SK-N-MC (cell line): ENCODE results near the gene PTPRN2.
"Not testable (repeated sequence)": the region's sequence is repeated elsewhere in the genome, so short reads cannot be mapped to it uniquely, and the experiment has no call there.

Experiments used
- DNase-seq: peaks from one replicate; pipeline ENCODE4 v3.0.0-alpha.2; 2011; ENCODE audit warnings: low read depth, low spot score
- H3K27ac ChIP-seq: fragments of 200-600 bp; sonication (generic); 2 replicates; pipeline ENCODE4 v1.5.1; 2016; ENCODE audit warnings: mixed run types
- H3K36me3 ChIP-seq: fragments of 200-600 bp; sonication (generic); 2 replicates; pipeline ENCODE4 v1.6.1; 2017; ENCODE audit warnings: antibody characterized with exemption, low read length, mixed read lengths; ENCODE audit not compliant: insufficient read depth
- H3K4me3 ChIP-seq: fragments of 200-600 bp; sonication (generic); 2 replicates; pipeline ENCODE4 v1.5.1; 2016
- H3K9ac ChIP-seq: fragments of 200-600 bp; sonication (generic); 2 replicates; pipeline ENCODE4 v1.8.0; 2017; ENCODE audit warnings: mixed run types, mixed read lengths; ENCODE audit not compliant: insufficient read length
- H3K9me3 ChIP-seq: fragments of 200-600 bp; sonication (generic); 2 replicates; pipeline ENCODE4 v1.6.1; 2017; ENCODE audit warnings: low read depth, mild to moderate bottlenecking, antibody characterized with exemption, low read length, moderate library complexity, mixed read lengths
- EZH2 ChIP-seq: fragments of 200-600 bp; sonication (generic); IDR thresholded peaks from one replicate; pipeline ENCODE4 v1.6.1; 2017; ENCODE audit warnings: antibody characterized with exemption
- FOXP2 ChIP-seq: optimal IDR thresholded peaks from 2 replicates; pipeline ENCODE3; 2011; ENCODE audit warnings: mild to moderate bottlenecking, moderate library complexity; ENCODE audit not compliant: insufficient read depth; ENCODE audit errors: extremely low read length, control extremely low read depth
- POLR2AphosphoS5 ChIP-seq: IDR thresholded peaks from 2 replicates; pipeline ENCODE4 v1.6.1; 2012; ENCODE audit warnings: mild to moderate bottlenecking, low read depth, low read length, borderline replicate concordance

Gene PTPRN2

DNA sequence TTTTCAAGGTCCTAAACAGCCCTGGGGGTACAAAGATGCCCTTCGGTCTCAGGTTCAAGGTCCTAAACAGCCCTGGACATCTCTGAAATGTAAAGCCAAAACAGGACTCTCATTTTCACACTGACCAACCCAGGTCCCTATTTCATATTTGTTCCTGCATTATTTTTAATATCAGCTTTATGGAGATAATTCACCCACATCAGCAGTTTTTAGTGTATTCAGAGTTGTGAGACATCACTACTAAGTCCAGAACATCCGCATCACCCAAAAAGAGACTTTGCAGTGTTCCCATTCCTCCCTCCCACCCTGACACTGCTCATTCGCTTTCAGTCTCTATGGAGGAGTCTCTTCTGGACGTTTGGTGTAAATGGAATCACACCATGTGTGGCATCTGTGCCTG, 420.2 kb downstream of the PTPRN2 start:
- Histone ChIP-seq H3K36me3 (no peaks in the 10 kb centered on the region), H3K4me3 (no peak overlapping the region), H3K9me3 (no peaks in the 10 kb centered on the region), H3K9ac (no peak overlapping the region), H3K27ac (no peak overlapping the region)
- no peak for TF ChIP-seq POLR2AphosphoS5
- no peak for DNase-seq

DNA sequence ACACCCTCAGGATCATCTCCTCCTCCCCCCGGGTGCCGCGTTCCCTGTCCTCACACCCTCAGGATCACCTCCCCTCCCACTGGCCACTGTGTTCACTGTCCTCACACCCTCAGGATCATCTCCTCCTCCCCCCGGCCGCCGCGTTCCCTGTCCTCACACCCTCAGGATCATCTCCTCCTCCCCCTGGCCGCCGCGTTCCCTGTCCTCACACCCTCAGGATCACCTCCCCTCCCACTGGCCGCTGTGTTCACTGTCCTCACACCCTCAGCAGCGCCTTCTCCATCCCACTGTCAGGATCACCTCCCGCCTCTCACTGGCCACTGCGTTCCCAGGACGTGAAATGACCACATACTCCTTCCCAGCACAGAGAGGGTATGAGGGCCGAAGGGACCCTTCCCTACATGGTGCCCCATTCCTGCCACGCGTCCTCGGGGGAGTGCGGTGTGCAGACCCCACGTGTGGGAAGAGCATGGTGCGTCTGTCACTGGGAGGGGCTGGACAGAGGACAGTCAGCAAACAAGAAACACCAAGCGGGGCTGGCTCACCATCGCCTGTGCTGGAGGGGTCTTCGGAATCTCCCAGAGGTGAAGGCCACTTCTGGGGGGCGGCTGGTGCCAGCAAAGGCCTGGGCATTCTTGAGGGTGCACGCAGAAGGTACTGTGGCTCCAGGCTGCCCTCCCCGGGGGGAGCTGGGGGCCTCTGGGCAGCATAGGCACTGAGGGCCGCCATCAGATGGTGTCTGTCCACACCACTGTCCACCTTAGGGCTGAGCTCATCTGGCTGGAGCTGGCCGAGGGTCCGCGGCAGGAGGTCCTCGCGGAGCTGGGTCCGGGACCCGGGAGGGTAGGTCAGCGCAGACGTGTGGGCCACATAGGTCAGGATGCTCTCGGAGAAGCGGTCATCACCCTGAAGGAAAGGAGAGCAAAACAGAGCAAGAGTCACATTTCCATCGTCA, 421.0 kb downstream of the PTPRN2 start:
- H3K4me3 ChIP-seq: no peak overlapping the region
- H3K9me3 ChIP-seq: no peaks in the 10 kb centered on the region

GRCh38 chr7:158165711-158166110, 421.9 kb downstream of the PTPRN2 start:
- DNase-seq: no peak
- no peak for TF ChIP-seq FOXP2
- no peak for TF ChIP-seq EZH2
- TF ChIP-seq POLR2AphosphoS5: no peak
- no peaks in the 10 kb centered on the region for H3K9me3 ChIP-seq

More for the DNA sequence above, 421.0 kb downstream of the PTPRN2 start:
- DNase-seq: no peak
- H3K27ac ChIP-seq: no peak overlapping the region
- H3K9ac ChIP-seq: no peak overlapping the region
- H3K36me3 ChIP-seq: no peaks in the 10 kb centered on the region
- no peak for TF ChIP-seq EZH2
- no peak for TF ChIP-seq POLR2AphosphoS5
- TF ChIP-seq FOXP2: no peak

DNA sequence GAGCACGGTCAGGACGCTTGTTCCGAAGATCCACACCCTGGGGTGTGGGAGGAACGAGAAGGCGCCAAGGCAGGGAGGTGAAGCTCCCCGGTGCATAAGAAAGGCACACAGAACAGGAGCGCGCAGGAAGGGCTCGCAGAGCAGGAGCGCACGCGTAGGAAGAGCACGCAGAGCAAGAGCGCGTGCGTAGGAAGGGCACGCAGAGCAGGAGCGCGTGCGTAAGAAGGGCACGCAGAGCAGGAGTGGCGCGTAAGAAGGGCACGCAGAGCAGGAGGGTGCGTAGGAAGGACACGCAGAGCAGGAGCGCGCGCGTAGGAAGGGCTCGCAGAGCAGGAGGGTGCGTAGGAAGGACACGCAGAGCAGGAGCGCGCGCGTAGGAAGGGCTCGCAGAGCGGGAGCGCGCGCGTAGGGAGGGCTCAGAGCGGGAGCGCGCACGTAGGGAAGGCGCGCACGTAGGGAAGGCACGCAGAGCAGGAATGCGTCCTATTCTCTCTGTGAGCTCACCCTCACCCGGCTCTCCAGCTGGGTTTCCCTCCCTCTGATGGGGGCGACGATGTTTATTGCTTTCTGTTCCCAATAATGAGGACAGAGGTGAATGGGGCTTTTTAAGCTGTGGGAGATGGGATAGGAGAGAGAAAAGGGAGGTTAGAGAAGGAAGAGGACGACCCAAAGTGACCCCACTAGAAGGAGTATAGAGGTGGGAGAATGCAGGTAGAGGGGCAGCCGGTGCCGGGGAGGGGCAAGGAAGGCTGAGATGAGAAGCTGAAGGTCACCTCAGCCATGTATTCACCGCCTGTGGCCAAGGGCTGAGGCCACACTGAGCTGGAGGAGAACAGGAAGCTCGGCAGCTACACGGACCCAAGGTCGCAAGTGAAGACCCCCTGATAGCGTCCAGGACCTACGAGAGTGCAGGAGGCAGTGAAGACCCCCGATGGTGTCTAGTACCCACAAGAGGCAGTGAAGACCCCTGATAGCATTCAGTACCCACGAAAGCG, 423.2 kb downstream of the PTPRN2 start:
- Histone ChIP-seq H3K36me3 (no peaks in the 10 kb centered on the region), H3K9me3 (no peaks in the 10 kb centered on the region), H3K4me3 (no peak overlapping the region), H3K9ac (no peak overlapping the region), H3K27ac (no peak overlapping the region)
- TF ChIP-seq EZH2: no peak
- no peak for TF ChIP-seq FOXP2
- TF ChIP-seq POLR2AphosphoS5: no peak
- no peak for DNase-seq

More at GRCh38 chr7:158165711-158166110, 421.9 kb downstream of the PTPRN2 start:
- H3K9ac ChIP-seq: no peak overlapping the region
- H3K27ac ChIP-seq: no peak overlapping the region
- H3K4me3 ChIP-seq: no peak overlapping the region
- no peaks in the 10 kb centered on the region for H3K36me3 ChIP-seq

- Histone ChIP-seq H3K9me3 (no peaks in the 10 kb centered on the region), H3K4me3 (no peak overlapping the region), H3K9ac (no peak overlapping the region), H3K27ac (no peak overlapping the region), H3K36me3 (no peaks in the 10 kb centered on the region)
- TF ChIP-seq FOXP2 (no peak), POLR2AphosphoS5 (no peak), EZH2 (no peak)
- no peak for DNase-seq
These were observed 426.4 kb downstream of the PTPRN2 start for GRCh38 chr7:158161194-158161593.

GRCh38 chr7:158160199-158160598, 427.4 kb downstream of the PTPRN2 start:
- H3K9ac ChIP-seq: no peak overlapping the region
- DNase-seq: no peak
- no peaks in the 10 kb centered on the region for H3K9me3 ChIP-seq
- no peak overlapping the region for H3K27ac ChIP-seq
- TF ChIP-seq POLR2AphosphoS5 (no peak), EZH2 (no peak), FOXP2 (no peak)
- H3K36me3 ChIP-seq: no peaks in the 10 kb centered on the region
- no peak overlapping the region for H3K4me3 ChIP-seq

GRCh38 chr7:158157460-158157859, 430.2 kb downstream of the PTPRN2 start:
- Histone ChIP-seq H3K9me3 (no peaks in the 10 kb centered on the region), H3K27ac (no peak overlapping the region), H3K36me3 (no peaks in the 10 kb centered on the region), H3K9ac (no peak overlapping the region), H3K4me3 (no peak overlapping the region)
- no peak for DNase-seq
- TF ChIP-seq EZH2 (no peak), FOXP2 (no peak), POLR2AphosphoS5 (no peak)

DNA sequence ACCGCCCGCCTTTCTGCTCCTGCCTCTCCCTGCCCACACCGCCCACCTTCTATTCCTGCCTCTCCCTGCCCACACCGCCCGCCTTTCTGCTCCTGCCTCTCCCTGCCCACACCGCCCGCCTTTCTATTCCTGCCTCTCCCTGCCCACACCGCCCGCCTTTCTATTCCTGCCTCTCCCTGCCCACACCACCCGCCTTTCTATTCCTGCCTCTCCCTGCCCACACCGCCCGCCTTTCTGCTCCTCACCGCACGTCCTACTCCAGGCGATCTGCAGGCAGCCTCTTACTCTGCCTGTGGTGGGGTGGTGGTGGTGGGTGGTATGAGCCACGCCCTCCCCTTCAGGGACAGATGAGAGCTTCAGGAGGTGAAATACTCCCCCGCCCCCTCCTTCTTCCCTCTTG, 436.4 kb downstream of the PTPRN2 start:
- not testable (repeated sequence) for H3K36me3 ChIP-seq, H3K27ac ChIP-seq, H3K9me3 ChIP-seq, H3K4me3 ChIP-seq, H3K9ac ChIP-seq, DNase-seq
